Smooth muscle cell (in vitro differentiated cells): ENCODE data around the gene SNX25. TPM values are rescaled to one million over a fixed set of nuclear protein-coding genes. Genes with fewer than 3 reads are reported as not detected.

Experiments
- DNase-seq: peaks from one replicate; lab custom pipeline; 2025; ENCODE audit not compliant: unreplicated experiment; lab: John Stamatoyannopoulos, UW
- H2AFZ ChIP-seq: fragments of 200-600 bp; sonication (generic); 2 replicates; pipeline ENCODE4 v1.6.0; 2016; ENCODE audit warnings: antibody characterized with exemption, low read depth, mild to moderate bottlenecking
- H3F3A ChIP-seq: fragments of 200-600 bp; sonication (generic); 2 replicates; pipeline ENCODE4 v1.6.0; 2017; ENCODE audit warnings: antibody characterized with exemption, low read depth
- H3K27ac ChIP-seq: fragments of 200-600 bp; sonication (generic); 2 replicates; pipeline ENCODE4 v1.5.1; 2016; ENCODE audit warnings: low read depth, mild to moderate bottlenecking
- H3K27me3 ChIP-seq: fragments of 200-600 bp; sonication (generic); 2 replicates; pipeline ENCODE4 v1.6.1; 2016; ENCODE audit warnings: low read depth, mild to moderate bottlenecking
- H3K36me3 ChIP-seq: fragments of 200-600 bp; sonication (generic); 2 replicates; pipeline ENCODE4 v1.5.1; 2016; ENCODE audit warnings: low read depth
- H3K4me1 ChIP-seq: fragments of 200-600 bp; sonication (generic); 2 replicates; pipeline ENCODE4 v1.5.1; 2016; ENCODE audit warnings: low read depth
- H3K4me2 ChIP-seq: fragments of 200-600 bp; sonication (generic); 2 replicates; pipeline ENCODE4 v1.6.0; 2016; ENCODE audit warnings: mild to moderate bottlenecking
- H3K4me3 ChIP-seq: fragments of 200-600 bp; sonication (generic); 2 replicates; pipeline ENCODE4 v1.5.1; 2016; ENCODE audit warnings: mild to moderate bottlenecking
- H3K79me2 ChIP-seq: fragments of 200-600 bp; sonication (generic); 2 replicates; pipeline ENCODE4 v1.6.0; 2016; ENCODE audit warnings: low read depth, mild to moderate bottlenecking
- H3K9ac ChIP-seq: fragments of 200-600 bp; sonication (generic); 2 replicates; pipeline ENCODE4 v1.6.0; 2016; ENCODE audit warnings: low read depth
- H3K9me3 ChIP-seq: fragments of 200-600 bp; sonication (generic); replicated peaks from 2 replicates; pipeline ENCODE4 v1.5.1; 2016; ENCODE audit warnings: low read depth
- H4K20me1 ChIP-seq: fragments of 200-600 bp; sonication (generic); 2 replicates; pipeline ENCODE4 v1.6.0; 2016; ENCODE audit warnings: low read depth
- WGBS: methylation state at CpG from one replicate; pipeline ENCODE4 v1.1.7; 2016; ENCODE audit warnings: low lambda C conversion rate; 5-methylcytosine and 5-hydroxymethylcytosine counted together
- polyA plus RNA-seq: library from polyadenylated mRNA; unstranded; fragments of >200 nt; fragmentation: Nextera tagmentation; extraction: Ambion mirVana; gene quantifications from 2 replicates; pipeline ENCODE4 v1.2.1, GENCODE V29; 2016
- total RNA-seq: library from RNA; depleted of rRNA; stranded (reverse); fragments of >200 nt; gene quantifications from 2 replicates; pipeline ENCODE4 v1.2.3, GENCODE V29; 2014
- TF ChIP-seq, protein P1 (sequence below): fragments of 200-600 bp; sonication (generic); IDR thresholded peaks from 2 replicates; pipeline ENCODE4 v1.5.1; 2017; ENCODE audit warnings: borderline replicate concordance, mild to moderate bottlenecking, antibody characterized with exemption; ENCODE audit not compliant: insufficient read depth, poor library complexity, severe bottlenecking

The SNX25 gene
- total and polyA plus RNA-seq, 2 experiments from 2014 or later, result 12.3 to 23.6 TPM

DNA sequence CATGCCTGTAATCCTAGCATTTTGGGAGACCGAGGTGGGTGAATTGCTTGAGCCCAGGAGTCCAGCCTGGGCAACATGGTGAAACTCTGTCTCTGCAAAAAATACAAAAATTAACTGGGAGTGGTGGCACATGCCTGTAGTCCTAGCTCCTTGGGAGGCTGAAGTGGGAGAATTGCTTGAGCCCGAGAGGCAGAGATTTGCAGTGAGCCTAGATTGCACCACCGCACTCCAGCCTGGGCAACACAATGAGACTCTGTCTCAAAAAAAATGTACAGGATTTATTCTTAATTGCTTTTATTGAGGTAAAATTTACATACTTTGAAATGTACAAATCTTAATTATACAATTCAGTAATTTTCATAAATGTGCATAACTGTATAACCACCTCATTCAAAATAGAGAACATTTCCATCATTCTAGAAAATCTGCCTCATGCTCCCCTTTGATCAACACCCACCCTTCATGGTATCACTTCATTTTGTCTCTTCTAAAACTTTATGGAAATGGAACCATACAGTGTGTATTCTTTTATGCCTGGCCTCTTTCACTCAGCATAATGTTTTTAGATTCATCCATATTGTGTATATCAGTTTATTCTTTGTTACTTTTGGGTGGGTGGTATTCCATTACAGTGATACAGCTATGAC lies 39.1 kb downstream of the SNX25 start:
- Histone ChIP-seq H3K27ac (no peak overlapping the region), H3F3A (no peaks in the 10 kb centered on the region), H3K79me2 (peaks cover 37% of the 10 kb centered on the region), H4K20me1 (peaks cover 3% of the 10 kb centered on the region), H3K4me1 (no peaks in the 10 kb centered on the region), H2AFZ (no peak overlapping the region), H3K4me3 (no peak overlapping the region), H3K9ac (no peak overlapping the region), H3K4me2 (no peak overlapping the region), H3K9me3 (no peaks in the 10 kb centered on the region), H3K27me3 (no peaks in the 10 kb centered on the region), H3K36me3 (no peaks in the 10 kb centered on the region)
- 96% methylated on average over 3 of the region's 3 CpGs for WGBS
- DNase-seq, result no peak
- TF ChIP-seq, protein P1, sequence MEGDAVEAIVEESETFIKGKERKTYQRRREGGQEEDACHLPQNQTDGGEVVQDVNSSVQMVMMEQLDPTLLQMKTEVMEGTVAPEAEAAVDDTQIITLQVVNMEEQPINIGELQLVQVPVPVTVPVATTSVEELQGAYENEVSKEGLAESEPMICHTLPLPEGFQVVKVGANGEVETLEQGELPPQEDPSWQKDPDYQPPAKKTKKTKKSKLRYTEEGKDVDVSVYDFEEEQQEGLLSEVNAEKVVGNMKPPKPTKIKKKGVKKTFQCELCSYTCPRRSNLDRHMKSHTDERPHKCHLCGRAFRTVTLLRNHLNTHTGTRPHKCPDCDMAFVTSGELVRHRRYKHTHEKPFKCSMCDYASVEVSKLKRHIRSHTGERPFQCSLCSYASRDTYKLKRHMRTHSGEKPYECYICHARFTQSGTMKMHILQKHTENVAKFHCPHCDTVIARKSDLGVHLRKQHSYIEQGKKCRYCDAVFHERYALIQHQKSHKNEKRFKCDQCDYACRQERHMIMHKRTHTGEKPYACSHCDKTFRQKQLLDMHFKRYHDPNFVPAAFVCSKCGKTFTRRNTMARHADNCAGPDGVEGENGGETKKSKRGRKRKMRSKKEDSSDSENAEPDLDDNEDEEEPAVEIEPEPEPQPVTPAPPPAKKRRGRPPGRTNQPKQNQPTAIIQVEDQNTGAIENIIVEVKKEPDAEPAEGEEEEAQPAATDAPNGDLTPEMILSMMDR, result no peak

- no peak overlapping the region for H2AFZ ChIP-seq
- H3K36me3 ChIP-seq, result no peaks in the 10 kb centered on the region
- no peak overlapping the region for H3K4me2 ChIP-seq
- H3K27ac ChIP-seq, result no peak overlapping the region
- H3K4me1 ChIP-seq, result no peaks in the 10 kb centered on the region
- no peaks in the 10 kb centered on the region for H3K9me3 ChIP-seq
- no peak for DNase-seq
- H3F3A ChIP-seq, result no peaks in the 10 kb centered on the region
- 94% methylated on average over 2 of the region's 2 CpGs for WGBS
- peaks cover 34% of the 10 kb centered on the region for H3K79me2 ChIP-seq
- H4K20me1 ChIP-seq, result peaks cover 3% of the 10 kb centered on the region
- no peaks in the 10 kb centered on the region for H3K27me3 ChIP-seq
- TF ChIP-seq, protein P1, result no peak
- no peak overlapping the region for H3K9ac ChIP-seq
- no peak overlapping the region for H3K4me3 ChIP-seq
Measured at GRCh38 chr4:185249105-185249504, 39.7 kb downstream of the SNX25 start.

- TF ChIP-seq, protein P1, result no peak
- peaks cover 6% of the 10 kb centered on the region for H3K4me1 ChIP-seq
- no peak overlapping the region for H3K9ac ChIP-seq
- no peak overlapping the region for H3K4me2 ChIP-seq
- no peak overlapping the region for H3K4me3 ChIP-seq
- 70% methylated on average over 5 of the region's 5 CpGs for WGBS
- no peaks in the 10 kb centered on the region for H3K27me3 ChIP-seq
- H2AFZ ChIP-seq, result no peak overlapping the region
- no peaks in the 10 kb centered on the region for H3F3A ChIP-seq
- no peaks in the 10 kb centered on the region for H3K79me2 ChIP-seq
- no peak for DNase-seq
- H3K27ac ChIP-seq, result peak overlapping the region; percentile 73
- H3K9me3 ChIP-seq, result no peaks in the 10 kb centered on the region
- no peaks in the 10 kb centered on the region for H4K20me1 ChIP-seq
- H3K36me3 ChIP-seq, result no peaks in the 10 kb centered on the region
Measured at GRCh38 chr4:185254434-185254833, 45.0 kb downstream of the SNX25 start.

GRCh38 chr4:185255868-185256267 lies 46.5 kb downstream of the SNX25 start:
- H3K36me3 ChIP-seq, result no peaks in the 10 kb centered on the region
- DNase-seq, result no peak
- 95% methylated on average over 3 of the region's 3 CpGs for WGBS
- TF ChIP-seq, protein P1, result no peak
- no peaks in the 10 kb centered on the region for H3K27me3 ChIP-seq
- H3K4me3 ChIP-seq, result no peak overlapping the region
- no peaks in the 10 kb centered on the region for H3K79me2 ChIP-seq
- H3K4me1 ChIP-seq, result peaks cover 13% of the 10 kb centered on the region
- no peaks in the 10 kb centered on the region for H3K9me3 ChIP-seq
- no peak overlapping the region for H3K27ac ChIP-seq
- H2AFZ ChIP-seq, result no peak overlapping the region
- no peak overlapping the region for H3K4me2 ChIP-seq
- no peaks in the 10 kb centered on the region for H4K20me1 ChIP-seq
- H3K9ac ChIP-seq, result no peak overlapping the region
- no peaks in the 10 kb centered on the region for H3F3A ChIP-seq
